WTC11 (cell line): Measurements from ENCODE around the gene CLN6. TPM values are rescaled to one million over a fixed set of nuclear protein-coding genes. Genes with fewer than 3 reads are reported as not detected.

Experiments
- ATAC-seq: fragments of 200-7000 bp; cut with Tn5 transposase; 2 replicates; pipeline ENCODE4 v1.10.0; 2021; ENCODE audit warnings: mild to moderate bottlenecking, moderate library complexity
- CTCF ChIA-PET: fragments of 300-600 bp; sonication (Branson Sonifier 250); formaldehyde crosslinking; loops from one replicate; lab custom pipeline; 2021; ENCODE audit warnings: antibody characterized with exemption; lab: Charles Lee
- POLR2A ChIA-PET: fragments of 350-600 bp; sonication (Branson Sonifier 250); formaldehyde crosslinking; loops from one replicate; lab custom pipeline; 2021; ENCODE audit warnings: antibody characterized with exemption; lab: Charles Lee
- DNase-seq: peaks from one replicate; pipeline ENCODE4 v3.0.0; 2021; ENCODE audit warnings: low spot score
- H3K27ac Mint-ChIP-seq: 2 replicates; pipeline ENCODE4 v1.8.0; 2021; ENCODE audit warnings: mixed read lengths
- H3K27me3 Mint-ChIP-seq: 2 replicates; pipeline ENCODE4 v1.8.0; 2021; ENCODE audit warnings: low read depth, mild to moderate bottlenecking, moderate library complexity, mixed read lengths
- H3K36me3 Mint-ChIP-seq: 2 replicates; pipeline ENCODE4 v1.8.0; 2021; ENCODE audit warnings: mixed read lengths
- H3K4me1 Mint-ChIP-seq: 2 replicates; pipeline ENCODE4 v1.8.0; 2022; ENCODE audit warnings: mixed read lengths
- H3K4me3 Mint-ChIP-seq: 2 replicates; pipeline ENCODE4 v1.8.0; 2021; ENCODE audit warnings: mild to moderate bottlenecking, moderate library complexity, mixed read lengths
- H3K9me3 Mint-ChIP-seq: 2 replicates; pipeline ENCODE4 v1.8.0; 2021; ENCODE audit warnings: mixed read lengths
- FOXP1 ChIP-seq: sonication (generic); formaldehyde crosslinking; IDR thresholded peaks from 2 replicates; pipeline ENCODE4 v1.8.0; 2022; ENCODE audit warnings: missing genetic modification reagents, mild to moderate bottlenecking, moderate library complexity, borderline replicate concordance
- GRHL2 ChIP-seq: fragments of 250-450 bp; sonication (Bioruptor Pico); IDR thresholded peaks from 2 replicates; pipeline ENCODE4 v1.8.0; 2022; ENCODE audit warnings: mild to moderate bottlenecking, moderate library complexity; ENCODE audit not compliant: insufficient replicate concordance, severe bottlenecking
- NFATC4 ChIP-seq: fragments of 250-450 bp; sonication (Bioruptor Pico); IDR thresholded peaks from 2 replicates; pipeline ENCODE4 v1.9.0; 2021; ENCODE audit warnings: mild to moderate bottlenecking
- NFE2L1 ChIP-seq: sonication (generic); formaldehyde crosslinking; IDR thresholded peaks from 2 replicates; pipeline ENCODE4 v1.8.1; 2023; ENCODE audit warnings: missing genetic modification reagents
- NR3C1 ChIP-seq: sonication (generic); formaldehyde crosslinking; conservative IDR thresholded peaks from 2 replicates; pipeline ENCODE4 v1.8.1; 2023; ENCODE audit warnings: low read depth, mild to moderate bottlenecking, missing genetic modification reagents
- ZNF232 ChIP-seq: sonication (generic); formaldehyde crosslinking; IDR thresholded peaks from 2 replicates; pipeline ENCODE4 v1.8.0; 2022; ENCODE audit warnings: mild to moderate bottlenecking, missing genetic modification reagents
- total RNA-seq: library from RNA; stranded (reverse); gene quantifications from 3 replicates; pipeline ENCODE4 v1.2.3, GENCODE V29; 2021
- TF ChIP-seq, protein P1 (sequence below): sonication (generic); formaldehyde crosslinking; IDR thresholded peaks from 2 replicates; pipeline ENCODE4 v1.8.1; 2023; ENCODE audit warnings: mild to moderate bottlenecking, missing genetic modification reagents, moderate library complexity
- TF ChIP-seq, protein P2 (sequence below): sonication (generic); formaldehyde crosslinking; IDR thresholded peaks from 2 replicates; pipeline ENCODE4 v1.8.0; 2023; ENCODE audit warnings: mild to moderate bottlenecking, missing genetic modification reagents

CLN6 gene
- total RNA-seq, 1 experiment from 2014 or later = 50.2 TPM

DNA sequence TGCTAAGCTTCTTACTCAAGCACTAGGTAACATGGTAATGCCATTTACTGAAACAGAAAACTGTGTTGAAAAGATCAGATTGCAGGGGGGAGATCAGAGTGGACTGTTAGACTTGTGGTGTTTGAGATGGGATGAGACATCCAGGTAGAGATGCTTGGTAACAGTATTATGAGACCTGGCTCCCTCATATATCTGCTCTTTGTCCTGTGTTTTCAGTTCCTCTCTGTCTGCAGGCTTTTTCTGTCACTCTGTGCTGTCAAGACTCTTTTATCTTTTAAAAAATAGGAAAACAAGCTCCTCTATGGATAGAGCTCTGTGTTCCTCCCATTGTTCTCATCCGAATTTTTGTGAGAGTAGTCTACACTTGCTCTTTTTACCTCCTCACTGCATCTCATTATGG lies 72.5 kb downstream of the CLN6 start:
- ChIA-PET CTCF (interaction anchor here (1.3 to 1.4 kb wide), 2 partner anchors 92 to 294 kb away, joined by 3 to 9 read pairs; no protein-coding TSS in a partner anchor), POLR2A (no interaction called here)
- Mint-ChIP-seq H3K4me1 (no peaks in the 10 kb centered on the region), H3K27ac (no peak overlapping the region), H3K9me3 (peaks cover 16% of the 10 kb centered on the region), H3K27me3 (no peaks in the 10 kb centered on the region), H3K36me3 (peaks cover 21% of the 10 kb centered on the region), H3K4me3 (no peak overlapping the region)
- no peak for ATAC-seq
- no peak for DNase-seq
- TF ChIP-seq, protein P1, sequence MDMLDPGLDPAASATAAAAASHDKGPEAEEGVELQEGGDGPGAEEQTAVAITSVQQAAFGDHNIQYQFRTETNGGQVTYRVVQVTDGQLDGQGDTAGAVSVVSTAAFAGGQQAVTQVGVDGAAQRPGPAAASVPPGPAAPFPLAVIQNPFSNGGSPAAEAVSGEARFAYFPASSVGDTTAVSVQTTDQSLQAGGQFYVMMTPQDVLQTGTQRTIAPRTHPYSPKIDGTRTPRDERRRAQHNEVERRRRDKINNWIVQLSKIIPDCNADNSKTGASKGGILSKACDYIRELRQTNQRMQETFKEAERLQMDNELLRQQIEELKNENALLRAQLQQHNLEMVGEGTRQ (CRISPR knock-in tag) = no peak
- TF ChIP-seq NFATC4 (CRISPR knock-in tag) = no peak
- TF ChIP-seq GRHL2 = no peak
- TF ChIP-seq, protein P2, sequence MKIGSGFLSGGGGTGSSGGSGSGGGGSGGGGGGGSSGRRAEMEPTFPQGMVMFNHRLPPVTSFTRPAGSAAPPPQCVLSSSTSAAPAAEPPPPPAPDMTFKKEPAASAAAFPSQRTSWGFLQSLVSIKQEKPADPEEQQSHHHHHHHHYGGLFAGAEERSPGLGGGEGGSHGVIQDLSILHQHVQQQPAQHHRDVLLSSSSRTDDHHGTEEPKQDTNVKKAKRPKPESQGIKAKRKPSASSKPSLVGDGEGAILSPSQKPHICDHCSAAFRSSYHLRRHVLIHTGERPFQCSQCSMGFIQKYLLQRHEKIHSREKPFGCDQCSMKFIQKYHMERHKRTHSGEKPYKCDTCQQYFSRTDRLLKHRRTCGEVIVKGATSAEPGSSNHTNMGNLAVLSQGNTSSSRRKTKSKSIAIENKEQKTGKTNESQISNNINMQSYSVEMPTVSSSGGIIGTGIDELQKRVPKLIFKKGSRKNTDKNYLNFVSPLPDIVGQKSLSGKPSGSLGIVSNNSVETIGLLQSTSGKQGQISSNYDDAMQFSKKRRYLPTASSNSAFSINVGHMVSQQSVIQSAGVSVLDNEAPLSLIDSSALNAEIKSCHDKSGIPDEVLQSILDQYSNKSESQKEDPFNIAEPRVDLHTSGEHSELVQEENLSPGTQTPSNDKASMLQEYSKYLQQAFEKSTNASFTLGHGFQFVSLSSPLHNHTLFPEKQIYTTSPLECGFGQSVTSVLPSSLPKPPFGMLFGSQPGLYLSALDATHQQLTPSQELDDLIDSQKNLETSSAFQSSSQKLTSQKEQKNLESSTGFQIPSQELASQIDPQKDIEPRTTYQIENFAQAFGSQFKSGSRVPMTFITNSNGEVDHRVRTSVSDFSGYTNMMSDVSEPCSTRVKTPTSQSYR (CRISPR knock-in tag) = no peak
- no peak for TF ChIP-seq NR3C1 (CRISPR knock-in tag)
- no peak for TF ChIP-seq ZNF232 (CRISPR knock-in tag)
- TF ChIP-seq NFE2L1 = no peak
- no peak for TF ChIP-seq FOXP1 (CRISPR knock-in tag)

Other genes starting within 250 kb of the CLN6 start
- 29.7 to 33.2 TPM (median 31.2 TPM) in 3 replicates for gene PIAS1, start 175.4 kb downstream of the CLN6 start, total RNA-seq
- 8.9 to 10.1 TPM (median 9.8 TPM) in 3 replicates for gene CALML4, start 24.4 kb downstream of the CLN6 start, total RNA-seq
- 59.7 to 64.8 TPM (median 62.4 TPM) in 3 replicates for gene FEM1B, start 48.0 kb upstream of the CLN6 start, total RNA-seq
- 0.11 to 0.60 TPM (median 0.15 TPM) in 3 replicates for gene ITGA11, start 202.4 kb upstream of the CLN6 start, total RNA-seq